ENCODE results near the gene ZNF771.

ZNF771 gene

DNA sequence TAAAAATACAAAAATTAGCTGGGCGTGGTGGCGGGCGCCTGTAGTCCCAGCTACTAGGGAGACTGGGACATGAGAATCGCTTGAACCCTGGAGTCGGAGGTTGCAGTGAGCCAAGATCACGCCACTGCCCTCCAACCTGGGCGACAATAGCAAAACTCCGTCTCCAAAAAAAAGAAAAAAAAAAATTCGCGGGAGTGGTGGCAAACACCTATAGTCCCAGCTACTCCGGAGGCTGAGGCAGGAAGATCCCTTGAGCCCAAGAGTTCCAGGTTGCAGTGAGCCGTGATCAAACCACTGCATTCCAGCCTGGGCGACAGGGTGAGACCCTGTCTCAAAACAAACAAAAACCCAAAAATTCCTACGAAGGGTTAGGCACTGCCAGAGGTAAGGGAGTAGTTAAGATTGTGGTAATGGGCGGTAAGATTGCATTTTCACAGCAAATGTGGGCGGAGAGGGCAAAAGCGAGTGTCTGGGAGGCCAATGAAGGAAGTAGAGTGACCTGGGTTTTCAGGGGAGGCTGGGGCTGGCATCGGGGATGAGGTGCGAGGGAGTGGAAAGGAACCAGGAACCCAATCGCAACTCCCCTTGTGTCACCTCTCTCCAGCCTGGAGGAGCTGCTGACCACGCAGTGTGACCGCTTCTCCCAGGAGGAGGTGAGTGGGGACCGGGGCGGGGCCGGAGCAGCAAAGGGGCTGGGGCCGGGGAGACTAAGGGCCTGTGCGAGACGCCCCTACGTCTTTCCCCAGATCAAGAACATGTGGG, 30.2 kb upstream of the ZNF771 start:
- TF ChIP-seq, protein P1, sequence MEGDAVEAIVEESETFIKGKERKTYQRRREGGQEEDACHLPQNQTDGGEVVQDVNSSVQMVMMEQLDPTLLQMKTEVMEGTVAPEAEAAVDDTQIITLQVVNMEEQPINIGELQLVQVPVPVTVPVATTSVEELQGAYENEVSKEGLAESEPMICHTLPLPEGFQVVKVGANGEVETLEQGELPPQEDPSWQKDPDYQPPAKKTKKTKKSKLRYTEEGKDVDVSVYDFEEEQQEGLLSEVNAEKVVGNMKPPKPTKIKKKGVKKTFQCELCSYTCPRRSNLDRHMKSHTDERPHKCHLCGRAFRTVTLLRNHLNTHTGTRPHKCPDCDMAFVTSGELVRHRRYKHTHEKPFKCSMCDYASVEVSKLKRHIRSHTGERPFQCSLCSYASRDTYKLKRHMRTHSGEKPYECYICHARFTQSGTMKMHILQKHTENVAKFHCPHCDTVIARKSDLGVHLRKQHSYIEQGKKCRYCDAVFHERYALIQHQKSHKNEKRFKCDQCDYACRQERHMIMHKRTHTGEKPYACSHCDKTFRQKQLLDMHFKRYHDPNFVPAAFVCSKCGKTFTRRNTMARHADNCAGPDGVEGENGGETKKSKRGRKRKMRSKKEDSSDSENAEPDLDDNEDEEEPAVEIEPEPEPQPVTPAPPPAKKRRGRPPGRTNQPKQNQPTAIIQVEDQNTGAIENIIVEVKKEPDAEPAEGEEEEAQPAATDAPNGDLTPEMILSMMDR (conservative IDR thresholded peaks at IDR 0.05; ENCODE audit: low read depth, low read length) = no peak
- Histone ChIP-seq H3K4me3 (IDR thresholded peaks at IDR 0.05; ENCODE audit: insufficient read depth, low read depth, low read length) (peak overlapping the region; percentile 68), H3K27me3 (ENCODE audit: insufficient read depth, low read depth) (no peaks in the 10 kb centered on the region), H3K4me2 (peak overlapping the region; percentile 97), H3K4me1 (ENCODE audit: low read depth, poor library complexity, severe bottlenecking) (peaks cover 14% of the 10 kb centered on the region), H2AFZ (ENCODE audit: low read depth) (peak overlapping the region; percentile 91), H3K9ac (peak overlapping the region; percentile 88), H4K20me1 (ENCODE audit: insufficient read depth) (no peaks in the 10 kb centered on the region), H3K79me2 (ENCODE audit: insufficient read depth, low read depth) (0 out of 2 replicates have a peak, but pooled peaks cover 4% of the 10 kb centered on the region), H3K36me3 (ENCODE audit: insufficient read depth) (no peaks in the 10 kb centered on the region), H3K27ac (peak overlapping the region; percentile 99)

DNA sequence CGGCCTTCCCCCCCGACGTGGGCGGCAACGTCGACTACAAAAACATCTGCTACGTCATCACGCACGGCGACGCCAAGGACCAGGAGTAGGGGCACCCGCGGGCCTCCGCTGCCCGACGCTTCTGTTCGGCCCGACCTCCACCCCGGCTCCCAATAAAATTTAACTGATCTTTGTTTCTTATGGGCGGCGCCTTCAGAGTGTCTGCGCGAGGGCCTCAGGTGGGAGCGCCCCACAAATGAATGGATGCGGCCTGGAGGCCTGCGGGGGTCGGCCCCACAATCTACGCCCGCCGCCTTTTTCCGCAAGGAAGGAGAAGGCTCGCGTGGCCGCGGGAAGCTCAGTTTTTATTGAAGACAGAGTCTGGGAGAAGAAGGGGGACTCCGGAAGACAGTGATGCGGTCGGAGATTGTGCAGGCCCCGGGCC, 29.6 kb upstream of the ZNF771 start:
- peak overlapping the region; percentile 91 for H2AFZ ChIP-seq (ENCODE audit: low read depth)
- peaks cover 10% of the 10 kb centered on the region for H3K4me1 ChIP-seq (ENCODE audit: low read depth, poor library complexity, severe bottlenecking)

DNA sequence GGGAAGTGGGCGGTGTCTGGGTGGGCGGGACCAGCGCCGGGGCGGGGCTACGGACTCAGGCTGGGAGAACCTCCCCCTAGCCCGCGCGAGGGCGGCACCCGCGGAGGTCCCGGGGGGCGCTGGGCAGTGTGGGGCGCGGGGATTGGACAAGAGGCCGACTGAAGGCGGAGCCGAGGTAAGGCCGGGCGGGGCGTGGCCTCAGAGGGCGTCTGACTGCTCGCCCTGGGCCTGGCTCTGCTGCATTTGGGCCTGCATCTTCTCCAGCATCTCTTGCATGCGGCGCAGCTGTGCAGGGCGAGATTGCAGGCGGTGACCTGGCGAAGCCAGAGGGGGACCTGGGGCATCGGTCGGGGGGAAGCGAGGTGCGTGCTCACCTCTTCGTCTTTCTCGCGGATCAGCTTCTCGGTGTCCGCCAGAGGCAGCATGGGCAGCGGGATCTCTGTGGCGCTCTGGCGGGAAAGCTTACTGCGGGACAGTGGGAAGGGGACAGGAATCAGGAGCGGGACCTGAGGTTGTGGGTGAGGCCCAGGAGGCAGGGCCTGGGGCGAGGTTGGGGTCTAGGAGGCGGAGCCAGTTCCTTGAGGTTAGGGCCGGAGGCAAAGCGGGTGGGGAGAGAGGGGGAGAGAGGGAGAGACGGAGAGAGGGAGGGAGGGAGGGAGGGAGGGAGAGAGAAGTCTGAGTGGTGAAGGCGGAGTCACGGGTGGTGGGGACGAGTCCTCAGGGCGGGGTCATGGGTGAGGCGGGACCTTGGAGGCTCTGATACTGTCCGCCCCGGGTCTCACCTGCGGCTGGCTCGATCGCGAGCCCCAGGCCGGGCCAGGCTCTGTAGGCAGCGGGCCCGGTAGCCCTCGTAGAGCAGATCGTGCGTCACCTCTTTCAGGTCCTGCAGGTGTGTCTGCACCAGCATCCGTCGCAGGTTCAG, 28.9 kb upstream of the ZNF771 start:
- peak overlapping the region; percentile 98 for H2AFZ ChIP-seq (ENCODE audit: low read depth)
- H3K27me3 ChIP-seq (ENCODE audit: insufficient read depth, low read depth) = no peaks in the 10 kb centered on the region
- no peaks in the 10 kb centered on the region for H3K36me3 ChIP-seq (ENCODE audit: insufficient read depth)
- TF ChIP-seq, protein P1 (conservative IDR thresholded peaks at IDR 0.05; ENCODE audit: low read depth, low read length) = no peak
- peaks cover 10% of the 10 kb centered on the region for H3K4me1 ChIP-seq (ENCODE audit: low read depth, poor library complexity, severe bottlenecking)
- H3K4me3 ChIP-seq (IDR thresholded peaks at IDR 0.05; ENCODE audit: insufficient read depth, low read depth, low read length) = peak overlapping the region; percentile 68
- H3K4me2 ChIP-seq = peak overlapping the region; percentile 97
- 0 out of 2 replicates have a peak, but pooled peaks cover 4% of the 10 kb centered on the region for H3K79me2 ChIP-seq (ENCODE audit: insufficient read depth, low read depth)
- H4K20me1 ChIP-seq (ENCODE audit: insufficient read depth) = no peaks in the 10 kb centered on the region
- peak overlapping the region; percentile 88 for H3K9ac ChIP-seq
- H3K27ac ChIP-seq = peak overlapping the region; percentile 99

More for the DNA sequence above, 29.6 kb upstream of the ZNF771 start:
- Histone ChIP-seq H3K4me3 (IDR thresholded peaks at IDR 0.05; ENCODE audit: insufficient read depth, low read depth, low read length) (peak overlapping the region; percentile 68), H3K79me2 (ENCODE audit: insufficient read depth, low read depth) (0 out of 2 replicates have a peak, but pooled peaks cover 4% of the 10 kb centered on the region), H3K27ac (peak overlapping the region; percentile 99), H3K27me3 (ENCODE audit: insufficient read depth, low read depth) (no peaks in the 10 kb centered on the region), H3K36me3 (ENCODE audit: insufficient read depth) (no peaks in the 10 kb centered on the region), H3K9ac (peak overlapping the region; percentile 88), H4K20me1 (ENCODE audit: insufficient read depth) (no peaks in the 10 kb centered on the region), H3K4me2 (peak overlapping the region; percentile 97)
- TF ChIP-seq, protein P1 (conservative IDR thresholded peaks at IDR 0.05; ENCODE audit: low read depth, low read length) = no peak

DNA sequence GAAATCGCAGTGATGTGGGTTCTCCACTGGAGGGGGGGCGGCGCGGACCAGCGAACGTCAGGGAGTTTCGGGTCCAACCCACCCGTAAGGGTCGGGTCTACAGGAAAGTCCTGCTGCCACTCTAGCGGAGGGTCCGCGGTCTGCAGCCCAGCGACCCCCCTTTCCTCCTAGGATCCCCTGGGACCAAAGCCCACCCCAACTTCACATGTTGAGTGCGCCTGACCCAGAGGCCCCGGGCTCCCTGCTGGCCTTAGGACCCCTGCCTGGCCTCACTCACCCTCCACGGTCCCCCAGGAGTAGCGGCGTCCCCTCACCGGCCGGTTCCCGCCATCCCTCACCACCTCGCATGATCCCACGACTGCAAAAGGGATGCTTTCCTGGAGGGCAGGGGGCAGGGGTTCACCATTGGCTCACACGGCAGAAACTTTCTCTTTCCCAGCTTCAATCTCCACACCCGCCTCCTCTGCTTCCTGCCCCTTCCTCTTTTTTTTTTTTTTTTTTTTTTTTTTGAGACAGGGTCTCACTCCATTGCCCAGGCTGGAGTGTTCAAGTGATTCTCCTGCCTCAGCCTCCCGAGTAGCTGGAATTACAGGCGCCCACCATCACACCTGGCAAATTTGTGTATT, 28.1 kb upstream of the ZNF771 start:
- peak overlapping the region; percentile 88; the same call in 1 of the 2 replicates for H3K9ac ChIP-seq
- H2AFZ ChIP-seq (ENCODE audit: low read depth) = peak overlapping the region; percentile 98; the same call in 1 of the 2 replicates
- no peaks in the 10 kb centered on the region for H4K20me1 ChIP-seq (ENCODE audit: insufficient read depth)
- H3K36me3 ChIP-seq (ENCODE audit: insufficient read depth) = no peaks in the 10 kb centered on the region
- H3K79me2 ChIP-seq (ENCODE audit: insufficient read depth, low read depth) = 0 out of 2 replicates have a peak, but pooled peaks cover 4% of the 10 kb centered on the region
- H3K27me3 ChIP-seq (ENCODE audit: insufficient read depth, low read depth) = no peaks in the 10 kb centered on the region
- H3K4me3 ChIP-seq (IDR thresholded peaks at IDR 0.05; ENCODE audit: insufficient read depth, low read depth, low read length) = no peak overlapping the region
- peaks cover 10% of the 10 kb centered on the region for H3K4me1 ChIP-seq (ENCODE audit: low read depth, poor library complexity, severe bottlenecking)
- peak overlapping the region; percentile 97 for H3K4me2 ChIP-seq
- H3K27ac ChIP-seq = peak overlapping the region; percentile 99
- TF ChIP-seq, protein P1 (conservative IDR thresholded peaks at IDR 0.05; ENCODE audit: low read depth, low read length) = no peak

All from KMS-11 (cell line).